ENCODE data around the gene PHLDA1. TPM values are rescaled to one million over a fixed set of nuclear protein-coding genes. Genes with fewer than 3 reads are reported as not detected.

PHLDA1 gene
- polyA plus RNA-seq, 1 donor (not counting 4 experiments of a cell fraction or from before 2014, with no cell fraction given): 144 TPM

- no peak for FAIRE-seq
- dilution Hi-C loops (cut with MboI; ENCODE audit: extremely low pct_ligation_motif_present, low sequenced_read_pairs): no loop called here
These were observed 8.9 kb upstream of the PHLDA1 start for GRCh38 chr12:76040461-76040860.

GRCh38 chr12:76038176-76038575 lies 6.6 kb upstream of the PHLDA1 start:
- DNase-seq (ENCODE audit: low read depth, low spot score): no peak
- no peak overlapping the region for H3K4me2 ChIP-seq (ENCODE audit: control insufficient read depth, extremely low read depth, insufficient read depth, low read depth, low read length)
- peaks cover 3% of the 10 kb centered on the region for H3K79me2 ChIP-seq (ENCODE audit: control insufficient read depth, insufficient read depth, low read length)
- dilution Hi-C loops (cut with MboI; ENCODE audit: extremely low pct_ligation_motif_present, low sequenced_read_pairs): no loop called here
- H3K36me3 ChIP-seq (ENCODE audit: control insufficient read depth in 2 of 2, extremely low read depth in 1 of 2, insufficient read depth in 2 of 2, low read length in 2 of 2): no peaks in the 10 kb centered on the region
- H3K27ac ChIP-seq (ENCODE audit: control insufficient read depth, insufficient read depth, low read length): no peak overlapping the region
- H4K20me1 ChIP-seq (ENCODE audit: control insufficient read depth, extremely low read depth, insufficient read depth, low read length): no peaks in the 10 kb centered on the region
- H3K27me3 ChIP-seq (ENCODE audit: control insufficient read depth, extremely low read depth, insufficient read depth, low read length): no peaks in the 10 kb centered on the region
- FAIRE-seq: no peak
- no peaks in the 10 kb centered on the region for H3K9me3 ChIP-seq (ENCODE audit: control insufficient read depth, low read depth, low read length)
- H3K9ac ChIP-seq (ENCODE audit: control insufficient read depth, extremely low read depth, insufficient read depth, low read length): no peak overlapping the region
- TF ChIP-seq CTCF (optimal IDR thresholded peaks at IDR 0.05 in 1 of 3, IDR thresholded peaks at IDR 0.05 in 1 of 3, conservative IDR thresholded peaks at IDR 0.05 in 1 of 3; ENCODE audit: extremely low read depth in 1 of 3, insufficient read depth in 2 of 3, low read length in 3 of 3) (no peak), EZH2 (IDR thresholded peaks at IDR 0.05; ENCODE audit: low read length) (no peak)
- H2AFZ ChIP-seq (ENCODE audit: control insufficient read depth, low read length): no peak overlapping the region
- no peak overlapping the region for H3K4me3 ChIP-seq (ENCODE audit: control insufficient read depth in 2 of 3, extremely low read depth in 1 of 3, insufficient read depth in 2 of 3, low read depth in 1 of 3, low read length in 3 of 3)
- H3K9me1 ChIP-seq (ENCODE audit: control insufficient read depth, extremely low read depth, insufficient read depth, low read length): no peaks in the 10 kb centered on the region
- H3K4me1 ChIP-seq (ENCODE audit: control insufficient read depth, extremely low read depth, insufficient read depth, low read length): peaks cover 15% of the 10 kb centered on the region

More at GRCh38 chr12:76040461-76040860, 8.9 kb upstream of the PHLDA1 start:
- Histone ChIP-seq H3K4me1 (ENCODE audit: control insufficient read depth, extremely low read depth, insufficient read depth, low read length) (peaks cover 9% of the 10 kb centered on the region), H3K4me3 (ENCODE audit: control insufficient read depth in 2 of 3, extremely low read depth in 1 of 3, insufficient read depth in 2 of 3, low read depth in 1 of 3, low read length in 3 of 3) (no peak overlapping the region), H3K79me2 (ENCODE audit: control insufficient read depth, insufficient read depth, low read length) (no peaks in the 10 kb centered on the region), H3K9me1 (ENCODE audit: control insufficient read depth, extremely low read depth, insufficient read depth, low read length) (no peaks in the 10 kb centered on the region), H2AFZ (ENCODE audit: control insufficient read depth, low read length) (no peak overlapping the region), H3K9ac (ENCODE audit: control insufficient read depth, extremely low read depth, insufficient read depth, low read length) (no peak overlapping the region), H3K4me2 (ENCODE audit: control insufficient read depth, extremely low read depth, insufficient read depth, low read depth, low read length) (no peak overlapping the region), H3K9me3 (ENCODE audit: control insufficient read depth, low read depth, low read length) (no peaks in the 10 kb centered on the region), H3K27me3 (ENCODE audit: control insufficient read depth, extremely low read depth, insufficient read depth, low read length) (no peaks in the 10 kb centered on the region), H4K20me1 (ENCODE audit: control insufficient read depth, extremely low read depth, insufficient read depth, low read length) (no peaks in the 10 kb centered on the region), H3K36me3 (ENCODE audit: control insufficient read depth in 2 of 2, extremely low read depth in 1 of 2, insufficient read depth in 2 of 2, low read length in 2 of 2) (peaks cover 0 to 1% of the 10 kb centered on the region in 2 experiments), H3K27ac (ENCODE audit: control insufficient read depth, insufficient read depth, low read length) (no peak overlapping the region)
- no peak for TF ChIP-seq CTCF (optimal IDR thresholded peaks at IDR 0.05 in 1 of 3, IDR thresholded peaks at IDR 0.05 in 1 of 3, conservative IDR thresholded peaks at IDR 0.05 in 1 of 3; ENCODE audit: extremely low read depth in 1 of 3, insufficient read depth in 2 of 3, low read length in 3 of 3)
- DNase-seq (ENCODE audit: low read depth, low spot score): no peak

Data from keratinocyte (primary cell).